ENCODE data around the gene PLK1. TPM values are rescaled to one million over a fixed set of nuclear protein-coding genes. Genes with fewer than 3 reads are reported as not detected.
"Not testable (repeated sequence)": the region's sequence is repeated elsewhere in the genome, so short reads cannot be mapped to it uniquely, and the experiment has no call there.

PLK1 gene
- total RNA-seq, 1 donor from 2014 or later, result 1.2 TPM

DNA sequence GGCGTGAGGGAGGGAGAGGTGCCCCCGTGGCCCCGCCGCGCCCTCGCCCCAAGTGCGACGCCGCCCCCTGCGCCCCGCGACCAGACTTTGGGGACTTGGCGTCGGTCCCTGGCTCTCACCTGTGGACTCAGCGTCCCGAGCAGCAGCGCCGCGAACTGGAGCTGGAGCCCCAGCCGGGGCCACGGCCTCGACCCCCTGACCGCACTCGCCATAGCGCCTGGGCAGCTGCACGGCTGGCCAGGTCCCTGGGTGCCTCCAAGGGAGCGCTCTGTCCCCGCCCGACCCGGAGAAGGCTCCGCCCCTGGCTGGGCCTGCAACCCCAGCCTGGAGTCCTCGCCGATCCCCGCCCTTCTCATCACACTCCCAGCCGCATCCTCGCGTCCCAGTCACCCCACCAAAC is 34.3 kb downstream of the PLK1 start, which contains the start of gene ERN2:
TSS of gene ERN2 (minus strand) at position 247 of the 400 bp plus-strand sequence. CDS start at position 212, 35 bp downstream.
- TF ChIP-seq CTCF (IDR thresholded peaks at IDR 0.05; ENCODE audit: borderline replicate concordance), result no peak
- DNase-seq, result no peak
- Histone ChIP-seq H3K27me3 (ENCODE audit: low read depth) (peaks cover 90% of the 10 kb centered on the region), H3K4me3 (no peak within 1 kb of the TSS), H3K9me3 (replicated peaks) (peaks cover 20% of the 10 kb centered on the region), H3K27ac (replicated peaks) (no peak within 1 kb of the TSS), H3K36me3 (no peaks in the 10 kb centered on the region), H3K4me1 (peaks cover 4% of the 10 kb centered on the region)
- intact Hi-C loops (cut with micrococcal nuclease), result no loop called here

DNA sequence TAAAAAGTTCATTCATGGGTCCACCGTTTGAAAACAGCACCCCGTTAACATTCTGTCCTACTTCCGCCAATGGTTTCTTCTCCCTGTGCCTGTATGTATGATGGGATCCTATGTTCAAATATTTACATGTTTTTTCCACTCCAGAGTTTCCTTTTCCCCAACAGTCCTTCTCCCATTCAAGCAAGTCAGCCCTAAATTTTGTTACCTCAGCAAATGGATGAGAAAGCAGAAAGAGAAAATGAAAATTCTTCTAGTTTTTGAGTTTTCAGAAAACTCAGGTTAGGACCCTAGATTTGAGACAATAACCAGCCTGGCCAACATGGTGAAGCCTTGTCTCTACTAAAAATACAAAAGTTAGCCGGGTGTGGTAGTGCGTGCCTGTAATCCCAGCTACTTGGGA is 37.8 kb downstream of the PLK1 start:
- H3K4me3 ChIP-seq, result no peak overlapping the region
- peaks cover 4% of the 10 kb centered on the region for H3K4me1 ChIP-seq
- intact Hi-C loops (cut with micrococcal nuclease), result no loop called here
- no peaks in the 10 kb centered on the region for H3K36me3 ChIP-seq
- H3K27me3 ChIP-seq (ENCODE audit: low read depth), result peaks cover 83% of the 10 kb centered on the region
- no peak for TF ChIP-seq CTCF (IDR thresholded peaks at IDR 0.05; ENCODE audit: borderline replicate concordance)
- no peaks in the 10 kb centered on the region for H3K9me3 ChIP-seq (replicated peaks)
- DNase-seq, result no peak
- H3K27ac ChIP-seq (replicated peaks), result no peak overlapping the region

DNA sequence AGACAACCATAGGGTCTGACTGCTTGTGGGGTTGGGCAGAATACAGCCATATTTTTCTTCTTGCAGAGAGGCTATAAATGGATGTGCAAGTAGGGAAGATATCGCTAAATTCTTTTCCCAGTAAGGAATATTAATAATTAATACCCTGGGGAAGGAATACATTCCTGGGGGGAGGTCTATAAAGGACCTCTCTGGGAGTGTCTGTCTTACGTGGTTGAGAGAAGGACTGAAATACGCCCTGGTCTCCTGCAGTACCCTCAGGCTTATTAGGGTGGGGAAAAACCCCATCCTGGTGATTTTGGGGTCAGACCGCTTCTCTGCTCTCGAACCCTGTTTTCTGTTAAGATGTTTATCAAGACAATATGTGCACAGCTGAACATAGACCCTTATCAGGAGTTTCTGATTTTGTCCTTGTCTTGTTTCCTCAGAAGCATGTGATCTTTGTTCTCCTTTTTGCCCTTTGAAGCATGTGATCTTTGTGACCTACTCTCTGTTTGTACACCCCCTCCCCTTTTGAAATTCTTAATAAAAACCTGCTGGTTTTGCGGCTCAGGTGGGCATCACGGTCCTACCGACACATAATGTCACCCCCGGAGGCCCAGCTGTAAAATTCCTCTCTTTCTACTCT is 44.0 kb downstream of the PLK1 start:
- H3K27ac ChIP-seq (replicated peaks); DNase-seq; H3K4me3 ChIP-seq; intact Hi-C loops (cut with micrococcal nuclease); H3K4me1 ChIP-seq; H3K36me3 ChIP-seq: not testable (repeated sequence)
- peaks cover 28% of the 10 kb centered on the region for H3K27me3 ChIP-seq (ENCODE audit: low read depth)
- peaks cover 26% of the 10 kb centered on the region for H3K9me3 ChIP-seq (replicated peaks)

DNA sequence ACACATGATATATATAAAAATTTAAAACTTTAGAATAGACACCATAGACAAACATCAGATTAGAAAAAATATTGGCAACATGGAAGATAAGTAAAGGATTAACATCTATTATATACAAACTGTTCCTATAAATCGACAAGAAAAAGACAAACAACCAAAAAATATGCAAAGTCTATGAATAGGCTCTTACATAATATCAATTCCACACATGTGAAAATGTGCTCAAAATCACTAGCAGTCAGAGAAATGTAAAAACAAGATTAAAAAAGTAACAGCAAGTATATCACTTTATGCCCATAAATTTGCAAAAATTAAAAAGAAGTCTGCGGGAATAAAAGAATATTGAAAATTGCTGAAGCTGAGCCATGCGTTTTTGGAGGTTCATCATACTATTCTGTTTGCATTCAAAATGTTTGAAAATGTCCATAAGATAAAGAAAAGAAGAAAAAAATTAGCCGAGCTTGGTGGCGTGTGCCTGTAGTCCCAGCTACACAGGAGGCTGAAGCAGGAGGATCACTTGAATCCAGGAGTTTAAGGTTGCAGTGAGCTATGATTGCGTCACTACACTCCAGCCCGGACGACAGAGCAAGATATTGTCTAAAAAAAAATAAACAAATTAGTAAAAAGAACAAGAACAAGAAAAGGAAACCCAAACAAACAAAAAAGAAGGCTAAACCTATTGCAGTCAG is 45.6 kb downstream of the PLK1 start:
- DNase-seq, result no peak
- Histone ChIP-seq H3K36me3 (no peaks in the 10 kb centered on the region), H3K27ac (replicated peaks) (no peak overlapping the region), H3K27me3 (ENCODE audit: low read depth) (peaks cover 24% of the 10 kb centered on the region), H3K9me3 (replicated peaks) (peaks cover 26% of the 10 kb centered on the region), H3K4me1 (no peaks in the 10 kb centered on the region), H3K4me3 (no peak overlapping the region)
- intact Hi-C loops (cut with micrococcal nuclease), result no loop called here
- TF ChIP-seq CTCF (IDR thresholded peaks at IDR 0.05; ENCODE audit: borderline replicate concordance), result no peak

GRCh38 chr16:23724785-23725131 is 46.1 kb downstream of the PLK1 start:
- H3K36me3 ChIP-seq, result no peaks in the 10 kb centered on the region
- H3K9me3 ChIP-seq (replicated peaks), result peaks cover 26% of the 10 kb centered on the region
- H3K27ac ChIP-seq (replicated peaks), result no peak overlapping the region
- H3K27me3 ChIP-seq (ENCODE audit: low read depth), result peaks cover 29% of the 10 kb centered on the region
- intact Hi-C loops (cut with micrococcal nuclease), result no loop called here
- no peak overlapping the region for H3K4me3 ChIP-seq
- no peak for DNase-seq
- no peaks in the 10 kb centered on the region for H3K4me1 ChIP-seq
- TF ChIP-seq CTCF (IDR thresholded peaks at IDR 0.05; ENCODE audit: borderline replicate concordance), result no peak

GRCh38 chr16:23726710-23727109 is 48.0 kb downstream of the PLK1 start:
- H3K4me1 ChIP-seq, result no peaks in the 10 kb centered on the region
- H3K36me3 ChIP-seq, result no peaks in the 10 kb centered on the region
- TF ChIP-seq CTCF (IDR thresholded peaks at IDR 0.05; ENCODE audit: borderline replicate concordance), result no peak
- intact Hi-C loops (cut with micrococcal nuclease), result no loop called here
- peaks cover 25% of the 10 kb centered on the region for H3K9me3 ChIP-seq (replicated peaks)
- H3K4me3 ChIP-seq, result no peak overlapping the region
- H3K27me3 ChIP-seq (ENCODE audit: low read depth), result peaks cover 27% of the 10 kb centered on the region
- DNase-seq, result no peak
- no peak overlapping the region for H3K27ac ChIP-seq (replicated peaks)

Measured in left ventricle myocardium inferior (tissue), 1 donor.